NCI-H1105 (cell line): ENCODE data around the gene EIF5A.
A peak's percentile ranks its signal among the peaks of the same experiment; 100 is the strongest.

Experiments used
- DNase-seq: peaks from one replicate; lab custom pipeline; 2025; lab: John Stamatoyannopoulos, UW

EIF5A gene

GRCh38 chr17:7306911-7307685 is at the start of gene EIF5A:
TSS of gene EIF5A (plus strand) at chr17:7307628. CDS start at chr17:7309636, 2,008 bp downstream.
- DNase-seq = peak; percentile 100

GRCh38 chr17:7258731-7259554 is 48.5 kb upstream of the EIF5A start:
- DNase-seq = no peak

GRCh38 chr17:7259555-7259889 is 47.9 kb upstream of the EIF5A start:
- DNase-seq = no peak

GRCh38 chr17:7260151-7260550 is 47.3 kb upstream of the EIF5A start:
- DNase-seq = no peak

- DNase-seq = peak; percentile 59
Observed at GRCh38 chr17:7260651-7261378, 46.6 kb upstream of the EIF5A start.

- no peak for DNase-seq
Observed at GRCh38 chr17:7261379-7262191, 45.8 kb upstream of the EIF5A start.

GRCh38 chr17:7262192-7262934 is 45.1 kb upstream of the EIF5A start, which contains the start of gene CLDN7:
TSS of gene CLDN7 (minus strand) at chr17:7262478. CDS start at chr17:7262043, 435 bp downstream.
- DNase-seq = peak; percentile 96

- DNase-seq = peak; percentile 58
Observed at GRCh38 chr17:7262935-7263800, 44.3 kb upstream of the EIF5A start.

GRCh38 chr17:7263801-7264078 is 43.7 kb upstream of the EIF5A start:
- no peak for DNase-seq

GRCh38 chr17:7266784-7267183 is 40.6 kb upstream of the EIF5A start:
- no peak for DNase-seq

GRCh38 chr17:7279448-7279847 is 28.0 kb upstream of the EIF5A start:
- DNase-seq = no peak

GRCh38 chr17:7280519-7281073 is 26.8 kb upstream of the EIF5A start:
- DNase-seq = peak; percentile 89

GRCh38 chr17:7281074-7281952 is 26.1 kb upstream of the EIF5A start, which contains the start of gene SLC2A4:
TSS of gene SLC2A4 (plus strand) at chr17:7281718. CDS start at chr17:7281935, 217 bp downstream.
- peak; percentile 97 for DNase-seq

GRCh38 chr17:7281953-7282751 is 25.3 kb upstream of the EIF5A start:
- DNase-seq = peak; percentile 35

GRCh38 chr17:7282752-7283321 is 24.6 kb upstream of the EIF5A start:
- DNase-seq = no peak

- no peak for DNase-seq
Observed at GRCh38 chr17:7283471-7284216, 23.8 kb upstream of the EIF5A start.

GRCh38 chr17:7284911-7285310 is 22.5 kb upstream of the EIF5A start:
- no peak for DNase-seq
